LNCaP clone FGC (cell line): ENCODE measurements around the gene ERAL1.
"Not testable (repeated sequence)": the region's sequence is repeated elsewhere in the genome, so short reads cannot be mapped to it uniquely, and the experiment has no call there.

Source experiments
- DNase-seq: peaks from one replicate; pipeline ENCODE4 v3.0.0-alpha.2; 2011; ENCODE audit warnings: low read depth
- H3K4me3 ChIP-seq: 2 replicates; pipeline ENCODE4 v1.5.1; 2011; ENCODE audit warnings: mild to moderate bottlenecking, low read depth, low read length, control low read depth
- CTCF ChIP-seq: IDR thresholded peaks from 2 replicates; pipeline ENCODE4 v1.5.1; 2012; ENCODE audit warnings: mild to moderate bottlenecking; ENCODE audit not compliant: control insufficient read depth, insufficient read depth; ENCODE audit errors: extremely low read depth

Gene ERAL1

GRCh38 chr17:28885951-28886350 lies 31.1 kb downstream of the ERAL1 start:
- no peak for DNase-seq
- no peak overlapping the region for H3K4me3 ChIP-seq
- no peak for TF ChIP-seq CTCF

GRCh38 chr17:28887871-28888471 lies 33.2 kb downstream of the ERAL1 start:
- DNase-seq = no peak
- H3K4me3 ChIP-seq = no peak overlapping the region
- no peak for TF ChIP-seq CTCF

- no peak for DNase-seq
- no peak overlapping the region for H3K4me3 ChIP-seq
- no peak for TF ChIP-seq CTCF
These were observed 34.0 kb downstream of the ERAL1 start for GRCh38 chr17:28888832-28889231.

GRCh38 chr17:28889996-28890395 lies 35.2 kb downstream of the ERAL1 start:
- no peak for TF ChIP-seq CTCF
- H3K4me3 ChIP-seq = no peak overlapping the region
- no peak for DNase-seq

- TF ChIP-seq CTCF = no peak
- H3K4me3 ChIP-seq = no peak overlapping the region
- no peak for DNase-seq
These were observed 36.4 kb downstream of the ERAL1 start for GRCh38 chr17:28891201-28891600.

GRCh38 chr17:28892024-28892423 lies 37.2 kb downstream of the ERAL1 start:
- DNase-seq = no peak
- H3K4me3 ChIP-seq = no peak overlapping the region
- TF ChIP-seq CTCF = no peak

GRCh38 chr17:28893248-28894183 lies 38.7 kb downstream of the ERAL1 start:
- H3K4me3 ChIP-seq, DNase-seq: not testable (repeated sequence)
